SK-N-MC (cell line): Measurements from ENCODE around the gene L3MBTL4.
"Not testable (repeated sequence)": the region's sequence is repeated elsewhere in the genome, so short reads cannot be mapped to it uniquely, and the experiment has no call there.

Experiments
- DNase-seq: peaks from one replicate; pipeline ENCODE4 v3.0.0-alpha.2; 2011; ENCODE audit warnings: low read depth, low spot score
- H3K27ac ChIP-seq: fragments of 200-600 bp; sonication (generic); 2 replicates; pipeline ENCODE4 v1.5.1; 2016; ENCODE audit warnings: mixed run types
- H3K36me3 ChIP-seq: fragments of 200-600 bp; sonication (generic); 2 replicates; pipeline ENCODE4 v1.6.1; 2017; ENCODE audit warnings: antibody characterized with exemption, low read length, mixed read lengths; ENCODE audit not compliant: insufficient read depth
- H3K4me3 ChIP-seq: fragments of 200-600 bp; sonication (generic); 2 replicates; pipeline ENCODE4 v1.5.1; 2016
- H3K9ac ChIP-seq: fragments of 200-600 bp; sonication (generic); 2 replicates; pipeline ENCODE4 v1.8.0; 2017; ENCODE audit warnings: mixed run types, mixed read lengths; ENCODE audit not compliant: insufficient read length
- H3K9me3 ChIP-seq: fragments of 200-600 bp; sonication (generic); 2 replicates; pipeline ENCODE4 v1.6.1; 2017; ENCODE audit warnings: low read depth, mild to moderate bottlenecking, antibody characterized with exemption, low read length, moderate library complexity, mixed read lengths
- EZH2 ChIP-seq: fragments of 200-600 bp; sonication (generic); IDR thresholded peaks from one replicate; pipeline ENCODE4 v1.6.1; 2017; ENCODE audit warnings: antibody characterized with exemption
- FOXP2 ChIP-seq: optimal IDR thresholded peaks from 2 replicates; pipeline ENCODE3; 2011; ENCODE audit warnings: mild to moderate bottlenecking, moderate library complexity; ENCODE audit not compliant: insufficient read depth; ENCODE audit errors: extremely low read length, control extremely low read depth
- POLR2AphosphoS5 ChIP-seq: IDR thresholded peaks from 2 replicates; pipeline ENCODE4 v1.6.1; 2012; ENCODE audit warnings: mild to moderate bottlenecking, low read depth, low read length, borderline replicate concordance

L3MBTL4 gene

DNA sequence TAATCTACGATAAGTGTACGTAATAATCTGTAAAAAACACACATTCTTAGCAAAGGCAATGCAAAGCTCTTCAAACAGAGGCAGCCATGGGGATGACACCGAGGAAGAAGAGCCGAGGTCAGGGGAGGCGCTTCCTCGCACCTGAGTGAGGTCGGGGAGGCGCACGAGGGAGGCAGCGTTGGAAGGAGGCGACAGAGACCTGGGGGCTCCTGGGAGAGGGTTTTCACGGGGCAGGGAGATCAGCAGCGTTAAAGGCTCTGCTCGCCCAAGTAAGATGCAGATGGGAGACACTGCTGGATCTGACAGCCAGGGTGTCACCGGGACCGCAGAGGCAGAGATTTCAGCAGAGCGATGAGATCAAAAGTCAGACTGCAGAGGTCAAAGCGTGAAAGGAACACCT, 143.1 kb downstream of the L3MBTL4 start:
- H3K27ac ChIP-seq: no peak overlapping the region
- no peak overlapping the region for H3K9ac ChIP-seq
- TF ChIP-seq FOXP2 (no peak), POLR2AphosphoS5 (no peak)
- DNase-seq: no peak
- no peaks in the 10 kb centered on the region for H3K9me3 ChIP-seq
- no peaks in the 10 kb centered on the region for H3K36me3 ChIP-seq
- no peak overlapping the region for H3K4me3 ChIP-seq

DNA sequence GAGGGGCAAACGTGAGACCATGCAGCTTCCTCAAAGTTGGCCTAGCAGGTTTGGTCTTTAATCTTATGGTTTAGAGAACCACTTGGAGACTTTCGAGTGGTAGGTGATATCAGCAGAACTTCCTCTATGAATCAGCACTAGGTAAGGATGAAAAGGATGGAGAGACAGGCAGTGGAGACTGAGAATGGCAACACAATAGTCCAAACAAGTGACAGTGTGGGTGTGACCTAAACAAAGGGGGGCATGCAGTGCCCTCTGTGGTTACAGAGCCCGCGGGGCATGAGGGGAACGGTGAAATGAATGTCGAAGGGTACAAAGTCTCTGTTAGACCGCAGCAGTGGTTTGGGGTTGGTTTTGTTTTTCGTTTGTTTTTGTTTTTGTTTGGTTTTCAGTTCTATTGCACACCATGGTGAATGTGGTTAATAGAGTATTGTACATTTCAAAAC, 143.9 kb downstream of the L3MBTL4 start:
- H3K36me3 ChIP-seq: no peaks in the 10 kb centered on the region
- no peak for DNase-seq

DNA sequence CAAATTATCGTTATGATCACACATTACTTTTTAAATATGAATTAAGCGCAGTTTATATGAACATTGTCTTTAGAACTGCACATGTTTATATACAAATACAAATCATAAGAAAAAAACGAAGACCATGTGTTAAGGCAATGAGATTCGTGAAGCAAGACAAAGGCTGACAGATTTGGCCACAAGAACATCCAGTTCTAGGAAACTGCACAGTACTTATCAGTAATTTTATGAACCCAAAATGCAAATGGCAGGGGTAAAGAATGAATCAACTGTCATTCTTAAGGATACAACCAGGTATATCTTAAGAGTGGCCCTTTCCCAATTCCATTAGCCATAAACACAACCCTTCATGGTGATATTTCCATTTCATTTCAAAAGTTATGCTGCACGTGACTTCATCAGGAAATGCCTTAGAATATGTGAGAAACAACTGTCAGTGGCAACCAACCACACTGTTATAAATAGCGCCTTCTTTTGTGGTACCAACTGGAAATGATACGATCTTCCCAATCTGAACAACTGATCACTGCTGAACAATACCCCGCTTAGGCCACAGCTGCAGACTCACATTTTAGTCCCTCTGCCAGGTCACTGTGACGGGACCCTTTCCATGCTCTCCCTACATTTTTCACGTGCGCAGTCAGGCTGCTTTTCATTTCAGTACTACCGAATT, 144.9 kb downstream of the L3MBTL4 start:
- DNase-seq: no peak
- Histone ChIP-seq H3K9ac (no peak overlapping the region), H3K36me3 (no peaks in the 10 kb centered on the region), H3K9me3 (no peaks in the 10 kb centered on the region), H3K27ac (no peak overlapping the region), H3K4me3 (no peak overlapping the region)
- no peak for TF ChIP-seq EZH2
- TF ChIP-seq FOXP2: no peak
- no peak for TF ChIP-seq POLR2AphosphoS5

More for the DNA sequence above, 143.9 kb downstream of the L3MBTL4 start:
- no peak overlapping the region for H3K27ac ChIP-seq
- H3K9ac ChIP-seq: no peak overlapping the region
- no peak for TF ChIP-seq POLR2AphosphoS5
- no peak for TF ChIP-seq EZH2
- TF ChIP-seq FOXP2: no peak
- H3K4me3 ChIP-seq: no peak overlapping the region
- no peaks in the 10 kb centered on the region for H3K9me3 ChIP-seq

DNA sequence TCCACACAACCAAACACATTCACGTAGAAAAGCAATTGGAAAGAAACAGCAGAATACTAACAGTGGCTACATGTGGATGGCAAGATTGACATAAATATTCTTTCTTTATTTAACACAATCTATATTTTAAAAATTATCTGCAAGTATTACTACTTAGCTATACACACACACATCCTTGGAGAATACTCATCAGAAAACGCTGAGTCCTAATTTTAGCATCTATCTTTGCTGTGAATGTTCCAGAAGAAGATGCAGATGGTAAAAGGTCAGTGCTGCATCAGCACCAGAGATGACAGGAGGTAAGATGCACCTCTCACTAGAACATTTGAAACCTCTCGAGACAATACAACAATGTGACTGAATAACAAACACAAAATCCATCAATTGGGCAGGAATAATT, 148.5 kb downstream of the L3MBTL4 start:
- DNase-seq: no peak
- TF ChIP-seq FOXP2 (no peak), POLR2AphosphoS5 (no peak), EZH2 (no peak)
- Histone ChIP-seq H3K36me3 (no peaks in the 10 kb centered on the region; the same call in 1 of the 2 replicates), H3K9ac (no peak overlapping the region), H3K4me3 (no peak overlapping the region), H3K9me3 (no peaks in the 10 kb centered on the region), H3K27ac (no peak overlapping the region)

DNA sequence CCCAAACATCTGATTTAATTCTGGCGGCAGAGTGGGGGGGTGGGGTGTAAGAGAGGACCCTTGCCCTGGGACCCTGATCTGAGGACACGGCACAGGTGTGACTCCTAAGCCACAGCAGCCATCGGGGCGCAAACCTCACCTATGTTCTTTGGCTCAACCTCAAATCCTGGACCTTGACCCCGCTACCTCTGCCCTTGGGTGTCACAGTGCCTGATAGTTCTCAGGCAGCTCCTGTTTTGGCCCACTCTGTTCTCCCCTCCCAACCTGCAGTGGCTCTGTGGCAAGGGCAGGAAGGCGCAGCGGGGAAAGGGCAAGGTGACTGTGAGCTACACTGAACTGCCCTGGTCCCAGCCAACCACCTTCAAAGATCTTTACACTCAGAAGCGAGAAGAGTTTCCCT, 152.8 kb downstream of the L3MBTL4 start:
- Histone ChIP-seq H3K4me3 (no peak overlapping the region), H3K27ac (no peak overlapping the region), H3K9me3 (no peaks in the 10 kb centered on the region; the same call in 1 of the 2 replicates), H3K9ac (no peak overlapping the region), H3K36me3 (no peaks in the 10 kb centered on the region; the same call in 1 of the 2 replicates)
- no peak for DNase-seq
- TF ChIP-seq POLR2AphosphoS5 (no peak), FOXP2 (no peak), EZH2 (no peak)

DNA sequence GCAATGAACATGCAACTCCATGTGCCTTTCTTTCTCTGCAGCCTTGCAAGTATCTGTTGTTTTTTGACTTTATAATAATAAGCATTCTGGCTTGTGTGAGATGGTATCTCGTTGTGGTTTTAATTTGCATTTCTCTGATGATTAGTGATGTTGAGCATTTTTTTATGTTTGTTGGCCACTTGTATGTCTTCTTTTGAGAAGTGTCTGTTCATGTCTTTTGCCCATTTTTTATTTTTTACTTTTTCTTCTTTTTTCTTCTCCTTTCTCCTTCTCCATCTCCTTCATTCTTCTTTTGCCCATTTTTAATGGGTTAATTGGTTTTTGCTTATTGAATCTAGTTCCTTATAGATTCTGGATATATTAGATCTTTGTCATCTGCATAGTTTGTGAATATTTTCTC, 155.4 kb downstream of the L3MBTL4 start:
- H3K9ac ChIP-seq, H3K27ac ChIP-seq, H3K36me3 ChIP-seq, H3K4me3 ChIP-seq, DNase-seq, H3K9me3 ChIP-seq: not testable (repeated sequence)

DNA sequence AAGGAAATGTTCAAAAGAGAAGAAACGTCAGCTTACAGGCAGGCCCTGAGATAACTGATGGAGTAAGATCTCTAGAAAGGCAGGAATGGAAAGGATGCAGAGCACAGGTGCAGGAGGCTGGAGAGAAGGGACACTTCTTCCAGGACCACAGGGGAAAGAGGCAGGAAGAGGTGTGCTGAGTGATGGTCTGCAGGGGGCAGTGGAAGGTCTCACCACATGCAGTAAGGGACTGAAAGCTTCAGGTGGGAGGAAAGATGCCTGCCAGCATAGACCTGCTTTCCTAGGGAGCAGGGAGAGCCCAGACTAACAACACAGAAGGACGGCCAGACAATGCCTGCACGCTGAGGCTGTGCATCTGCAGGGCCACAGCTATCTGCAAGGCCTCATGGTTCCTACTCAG, 156.8 kb downstream of the L3MBTL4 start:
- Histone ChIP-seq H3K9me3 (no peaks in the 10 kb centered on the region; the same call in 1 of the 2 replicates), H3K9ac (no peak overlapping the region), H3K36me3 (no peaks in the 10 kb centered on the region; the same call in 1 of the 2 replicates), H3K27ac (no peak overlapping the region), H3K4me3 (no peak overlapping the region)
- no peak for DNase-seq
- no peak for TF ChIP-seq POLR2AphosphoS5
- TF ChIP-seq EZH2: no peak
- TF ChIP-seq FOXP2: no peak

DNA sequence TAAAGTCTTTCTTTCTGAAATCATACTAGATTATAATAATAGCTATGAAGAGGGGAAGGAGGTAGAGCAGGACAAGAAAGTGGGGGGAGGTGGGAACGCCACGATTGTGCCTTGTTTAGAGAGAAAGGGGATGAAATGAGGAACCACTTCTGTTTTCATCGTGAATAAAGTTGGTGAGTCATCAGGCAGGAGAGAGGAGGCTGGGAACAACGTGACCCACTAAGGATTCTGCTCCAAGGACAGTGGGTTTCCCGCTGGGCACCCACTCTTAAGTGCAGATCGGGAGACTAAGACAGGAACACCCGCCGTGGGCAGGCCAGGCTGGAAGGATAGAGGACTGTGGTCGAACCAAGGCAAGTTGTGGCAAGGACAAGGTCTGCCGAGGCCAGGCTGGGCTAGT, 158.2 kb downstream of the L3MBTL4 start:
- no peak for DNase-seq
- Histone ChIP-seq H3K9me3 (no peaks in the 10 kb centered on the region; the same call in 1 of the 2 replicates), H3K9ac (no peak overlapping the region), H3K27ac (no peak overlapping the region), H3K4me3 (no peak overlapping the region), H3K36me3 (peaks cover 3% of the 10 kb centered on the region; the same call in 1 of the 2 replicates)
- TF ChIP-seq POLR2AphosphoS5: no peak
- TF ChIP-seq FOXP2: no peak
- no peak for TF ChIP-seq EZH2

DNA sequence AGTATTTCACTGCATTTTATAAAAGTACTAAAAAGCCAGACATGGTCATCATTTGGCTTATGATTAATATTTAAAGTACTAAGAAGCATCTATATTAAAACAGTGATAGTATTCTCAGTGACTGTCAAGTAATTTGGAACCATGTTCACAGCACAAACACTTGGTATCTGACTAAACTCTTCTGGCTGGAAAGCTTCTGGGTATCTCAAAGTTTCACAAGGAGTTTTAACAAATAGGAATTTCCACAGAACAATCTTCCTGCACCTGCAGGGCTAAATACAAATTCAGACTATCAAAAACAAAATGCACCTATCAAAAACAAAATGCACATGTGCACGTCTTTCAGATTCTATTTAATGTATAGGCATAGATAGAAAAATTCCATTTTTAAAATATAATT, 158.8 kb downstream of the L3MBTL4 start:
- no peak overlapping the region for H3K27ac ChIP-seq
- H3K4me3 ChIP-seq: no peak overlapping the region
- no peak for DNase-seq
- H3K36me3 ChIP-seq: 0 out of 2 replicates have a peak, but pooled peaks cover 3% of the 10 kb centered on the region
- no peaks in the 10 kb centered on the region; the same call in 1 of the 2 replicates for H3K9me3 ChIP-seq
- no peak overlapping the region for H3K9ac ChIP-seq
- TF ChIP-seq EZH2 (no peak), FOXP2 (no peak), POLR2AphosphoS5 (no peak)
